Prostate gland (tissue), 2 donors: ENCODE data around the gene STXBP5L. TPM values are rescaled to one million over a fixed set of nuclear protein-coding genes. Genes with fewer than 3 reads are reported as not detected.

Experiments used
- DNase-seq: peaks from one replicate; pipeline ENCODE4 v3.0.0-alpha.2; 2019; ENCODE audit warnings: low spot score
- H3K27ac ChIP-seq, 2 donors: fragments of 200-600 bp; sonication (generic); 2 replicates each; pipeline ENCODE4 v1.5.1; 2017 to 2019
- H3K27me3 ChIP-seq: fragments of 200-600 bp; sonication (generic); replicated peaks from 2 replicates; pipeline ENCODE4 v1.5.1; 2019; ENCODE audit not compliant: insufficient read depth
- H3K36me3 ChIP-seq, 2 donors: fragments of 200-600 bp; sonication (generic); 1 replicate in 1 of 2; 2 replicates in 1 of 2; pipeline versions ENCODE4 v1.5.1 to v1.8.1; 2017 to 2019
- H3K4me1 ChIP-seq: fragments of 200-600 bp; sonication (generic); replicated peaks from 2 replicates; pipeline ENCODE4 v1.5.1; 2019
- H3K4me3 ChIP-seq, 2 donors: fragments of 200-600 bp; sonication (generic); 2 replicates each; pipeline ENCODE4 v1.5.1; 2017 to 2019
- H3K9me3 ChIP-seq: fragments of 200-600 bp; sonication (generic); 2 replicates; pipeline ENCODE4 v1.5.1; 2017
- CTCF ChIP-seq, 4 experiments: fragments of 200-600 bp in 2 of 4; fragments of 450-650 bp in 2 of 4; sonication (generic) in 2 of 4; IDR thresholded peaks; 1 replicate in 3 of 4; 2 replicates in 1 of 4; pipeline ENCODE4 v1.5.1; 2016 to 2019; ENCODE audit warnings: antibody characterized with exemption in 4 of 4, mild to moderate bottlenecking in 2 of 4, moderate library complexity in 2 of 4
- POLR2A ChIP-seq: fragments of 450-650 bp; IDR thresholded peaks from one replicate; pipeline ENCODE4 v1.6.1; 2016; ENCODE audit warnings: antibody characterized with exemption, mild to moderate bottlenecking
- POLR2AphosphoS5 ChIP-seq: sonication (generic); formaldehyde crosslinking; IDR thresholded peaks from one replicate; pipeline ENCODE4 v1.6.1; 2017; ENCODE audit warnings: antibody characterized with exemption
- WGBS: methylation state at CpG from one replicate; pipeline ENCODE4 v1.1.5; 2018; 5-methylcytosine and 5-hydroxymethylcytosine counted together
- intact Hi-C: fragments of 100-400 bp; cut with DNase I; formaldehyde crosslinking; loops from one replicate; pipeline ENCODE4 v1.14.2; 2022
- total RNA-seq, 2 donors: library from RNA; depleted of rRNA; stranded (reverse); fragments of >200 nt; gene quantifications; one replicate each; pipeline ENCODE4 v1.1.0, GENCODE V29; 2016

Gene STXBP5L
- total RNA-seq, 2 donors from 2014 or later, result 2.6 to 4.8 TPM

DNA sequence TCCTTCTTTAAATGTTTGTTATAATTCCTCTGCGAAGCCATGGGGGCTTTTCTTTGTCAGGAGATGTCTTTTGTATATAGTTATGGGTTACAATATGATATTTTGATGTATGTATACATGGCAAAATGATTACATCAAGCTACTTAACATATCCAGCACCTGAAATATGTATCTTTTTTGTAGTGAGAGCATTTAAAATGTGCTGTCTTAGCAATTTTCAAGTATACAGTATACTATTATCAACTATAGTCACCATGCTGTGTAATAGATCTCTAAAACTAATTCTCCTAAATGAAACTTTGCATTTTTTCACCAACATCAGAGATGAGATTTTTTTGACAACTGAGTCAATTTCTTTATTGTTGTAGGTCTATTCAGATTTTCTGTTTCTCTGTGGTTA lies 77.2 kb downstream of the STXBP5L start:
- 76% methylated on average over 1 of the region's 1 CpG for WGBS
- H3K9me3 ChIP-seq, result no peaks in the 10 kb centered on the region
- no peaks in the 10 kb centered on the region for H3K4me1 ChIP-seq
- TF ChIP-seq CTCF (IDR thresholded peaks at IDR 0.05), result no peak
- TF ChIP-seq POLR2A, result no peak
- TF ChIP-seq POLR2AphosphoS5, result no peak
- H3K27me3 ChIP-seq, result no peaks in the 10 kb centered on the region
- intact Hi-C loops, result no loop called here
- H3K36me3 ChIP-seq, result no peaks in the 10 kb centered on the region
- DNase-seq, result no peak
- no peak overlapping the region for H3K27ac ChIP-seq
- H3K4me3 ChIP-seq, result no peak overlapping the region

DNA sequence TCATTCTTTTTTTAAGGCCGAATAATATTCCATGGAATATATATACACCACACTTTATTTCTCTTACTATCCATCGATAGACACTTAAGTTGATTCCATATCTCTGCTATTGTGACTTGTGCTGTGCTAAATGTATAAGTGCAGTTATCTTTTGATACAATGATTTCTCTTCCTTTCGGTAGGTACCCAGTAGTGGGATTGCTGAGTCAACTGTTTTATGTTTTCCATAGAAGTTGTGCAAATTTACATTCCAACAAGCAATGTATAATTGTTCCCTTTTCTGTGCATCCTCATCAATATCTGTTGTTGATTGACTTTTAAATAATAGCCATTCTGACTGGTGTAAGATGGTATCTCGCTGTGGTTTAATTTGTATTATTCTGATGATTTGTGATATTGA lies 81.0 kb downstream of the STXBP5L start:
- no peaks in the 10 kb centered on the region for H3K4me1 ChIP-seq
- no peaks in the 10 kb centered on the region for H3K9me3 ChIP-seq
- H3K27ac ChIP-seq, result no peak overlapping the region
- H3K36me3 ChIP-seq, result no peaks in the 10 kb centered on the region
- WGBS, result 97% methylated on average over 4 of the region's 4 CpGs
- TF ChIP-seq POLR2AphosphoS5 (no peak), CTCF (IDR thresholded peaks at IDR 0.05) (no peak), POLR2A (no peak)
- no peak overlapping the region for H3K4me3 ChIP-seq
- intact Hi-C loops, result no loop called here
- H3K27me3 ChIP-seq, result no peaks in the 10 kb centered on the region
- DNase-seq, result no peak

DNA sequence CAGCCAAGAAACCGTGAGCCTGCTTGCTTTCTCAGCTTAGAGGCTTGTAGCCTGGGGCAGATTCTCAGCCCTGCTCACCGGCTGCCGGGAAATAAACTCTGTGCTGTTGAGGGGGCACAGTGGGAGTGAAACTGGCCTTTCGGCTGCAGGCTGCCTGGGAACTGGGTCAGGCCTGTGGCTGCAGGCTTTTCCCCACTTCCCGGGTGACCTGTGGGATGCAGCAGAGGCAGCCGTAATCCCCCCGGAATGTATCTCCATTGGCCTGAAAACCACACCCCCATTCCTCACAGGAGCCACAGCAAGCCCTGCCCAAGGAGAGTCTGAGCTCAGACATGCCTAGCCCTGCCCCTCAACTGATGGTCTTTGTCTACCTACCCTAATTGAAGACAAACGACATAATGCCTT lies 110.9 kb downstream of the STXBP5L start:
- DNase-seq, result no peak
- H3K27ac ChIP-seq, result no peak overlapping the region
- WGBS, result 59% methylated on average over 8 of the region's 8 CpGs
- TF ChIP-seq POLR2A (no peak), POLR2AphosphoS5 (no peak), CTCF (IDR thresholded peaks at IDR 0.05) (no peak)
- H3K4me1 ChIP-seq, result no peaks in the 10 kb centered on the region
- H3K36me3 ChIP-seq, result no peaks in the 10 kb centered on the region
- no peak overlapping the region for H3K4me3 ChIP-seq
- H3K27me3 ChIP-seq, result no peaks in the 10 kb centered on the region
- H3K9me3 ChIP-seq, result no peaks in the 10 kb centered on the region
- intact Hi-C loops, result no loop called here

- no peaks in the 10 kb centered on the region for H3K4me1 ChIP-seq
These were observed 155.6 kb downstream of the STXBP5L start for GRCh38 chr3:121063628-121064027.

More at GRCh38 chr3:121063628-121064027, 155.6 kb downstream of the STXBP5L start:
- Histone ChIP-seq H3K36me3 (no peaks in the 10 kb centered on the region), H3K27ac (no peak overlapping the region), H3K4me3 (no peak overlapping the region), H3K27me3 (no peaks in the 10 kb centered on the region), H3K9me3 (no peaks in the 10 kb centered on the region)
- 72% methylated on average over 6 of the region's 6 CpGs for WGBS
- no peak for DNase-seq
- no peak for TF ChIP-seq CTCF (IDR thresholded peaks at IDR 0.05)
- TF ChIP-seq POLR2AphosphoS5, result no peak
- TF ChIP-seq POLR2A, result no peak
- intact Hi-C loops, result no loop called here
